Spleen (tissue), 11 donors: Measurements from ENCODE around the gene LNX1. TPM values are rescaled to one million over a fixed set of nuclear protein-coding genes. Genes with fewer than 3 reads are reported as not detected.

Experiments used
- DNase-seq: peaks from one replicate; pipeline ENCODE4 v3.0.0-alpha.2; 2020
- H3K27ac ChIP-seq, 8 donors: fragments of 200-600 bp; sonication (generic) in 7 of 8; 1 replicate in 4 of 8; 2 replicates in 4 of 8; pipeline versions ENCODE4 v1.5.0 to v1.8.0; 2016 to 2021; ENCODE audit warnings: inconsistent platforms in 4 of 8, mild to moderate bottlenecking in 4 of 8, moderate library complexity in 1 of 8
- H3K27me3 ChIP-seq, 7 donors: fragments of 200-600 bp; sonication (generic) in 6 of 7; replicated peaks in 1 of 7; 1 replicate in 4 of 7; 2 replicates in 3 of 7; pipeline versions ENCODE4 v1.5.0 to v1.8.0; 2016 to 2021; ENCODE audit warnings: inconsistent platforms in 3 of 7, mild to moderate bottlenecking in 1 of 7
- H3K36me3 ChIP-seq, 6 donors: fragments of 200-600 bp; sonication (generic) in 5 of 6; 1 replicate in 4 of 6; 2 replicates in 2 of 6; pipeline versions ENCODE4 v1.5.0 to v1.8.0; 2016 to 2021; ENCODE audit warnings: inconsistent platforms in 2 of 6
- H3K4me1 ChIP-seq, 6 donors: fragments of 200-600 bp; sonication (generic) in 5 of 6; 1 replicate in 3 of 6; 2 replicates in 3 of 6; pipeline versions ENCODE4 v1.5.0 to v1.8.0; 2016 to 2021; ENCODE audit warnings: inconsistent platforms in 3 of 6
- H3K4me3 ChIP-seq, 8 donors: fragments of 200-600 bp; sonication (generic) in 7 of 8; 1 replicate in 4 of 8; 2 replicates in 4 of 8; pipeline versions ENCODE4 v1.5.0 to v1.8.0; 2016 to 2021; ENCODE audit warnings: inconsistent platforms in 4 of 8, mild to moderate bottlenecking in 4 of 8, moderate library complexity in 2 of 8
- H3K9me3 ChIP-seq, 8 donors: fragments of 200-600 bp; sonication (generic) in 7 of 8; 1 replicate in 4 of 8; 2 replicates in 4 of 8; pipeline versions ENCODE4 v1.5.0 to v1.8.0; 2016 to 2021; ENCODE audit warnings: inconsistent platforms in 4 of 8
- POLR2A ChIP-seq, 3 donors: fragments of 450-650 bp; IDR thresholded peaks; one replicate each; pipeline ENCODE4 v1.5.1; 2017; ENCODE audit warnings: antibody characterized with exemption in 3 of 3, mild to moderate bottlenecking in 1 of 3
- POLR2AphosphoS5 ChIP-seq, 3 donors: sonication (generic); formaldehyde crosslinking; IDR thresholded peaks; one replicate each; pipeline ENCODE4 v1.5.1; 2017; ENCODE audit warnings: antibody characterized with exemption in 3 of 3
- WGBS, 5 donors: extraction: QIAGEN DNeasy Blood & Tissue Kit in 3 of 5; methylation state at CpG; one replicate each; pipeline versions ENCODE4 v1.1.5 to v1.1.7; 2013 to 2018; 5-methylcytosine and 5-hydroxymethylcytosine counted together
- intact Hi-C: fragments of 100-400 bp; cut with DNase I; formaldehyde crosslinking; loops from one replicate; pipeline ENCODE4 v1.15.0; 2023; ENCODE audit warnings: low total_unique reads
- polyA plus RNA-seq, 3 donors: library from polyadenylated mRNA; stranded (reverse); fragments of 200-250 nt; gene quantifications; one replicate each; pipeline ENCODE4 v1.2.1, GENCODE V29; 2013
- total RNA-seq, 7 donors: library from RNA; depleted of rRNA in 3 of 7; stranded (reverse); fragments of >200 nt in 3 of 7; fragmentation: NEBNext Ultra II Directional in 4 of 7; extraction: Animal tissue kit (Norgen Biotek cat#: 25700) in 4 of 7; gene quantifications; one replicate each; pipeline versions ENCODE4 v1.1.0 to v1.2.1, GENCODE V29; 2016 to 2021
- TF ChIP-seq, protein P1 (sequence below), 11 experiments: fragments of 200-600 bp in 7 of 11; fragments of 450-650 bp in 4 of 11; sonication (generic) in 4 of 11; IDR thresholded peaks in 8 of 11; conservative IDR thresholded peaks in 3 of 11; 1 replicate in 7 of 11; 2 replicates in 4 of 11; pipeline versions ENCODE4 v1.4.0 to v1.8.0; 2016 to 2021; ENCODE audit warnings: antibody characterized with exemption in 11 of 11, inconsistent platforms in 4 of 11, mild to moderate bottlenecking in 1 of 11
- donor health status: healthy with polysubstance abuse.
- donor health status: DM: no; HTN: no; CAD: no; lungs with moderate emphysema.
- donor health status: DM: no; HTN: no; CAD: no.
- donor health status: Bipolar disorder and iron deficiency.
- donor health status: healthy.
- donor health status: DM: no; HTN: no; CAD: no.
- donor health status: DM: yes; HTN: yes; CAD: no.

The LNX1 gene
- total and polyA plus RNA-seq, 10 donors: 0.08 to 0.20 (median 0.13) TPM; not detected in 5

DNA sequence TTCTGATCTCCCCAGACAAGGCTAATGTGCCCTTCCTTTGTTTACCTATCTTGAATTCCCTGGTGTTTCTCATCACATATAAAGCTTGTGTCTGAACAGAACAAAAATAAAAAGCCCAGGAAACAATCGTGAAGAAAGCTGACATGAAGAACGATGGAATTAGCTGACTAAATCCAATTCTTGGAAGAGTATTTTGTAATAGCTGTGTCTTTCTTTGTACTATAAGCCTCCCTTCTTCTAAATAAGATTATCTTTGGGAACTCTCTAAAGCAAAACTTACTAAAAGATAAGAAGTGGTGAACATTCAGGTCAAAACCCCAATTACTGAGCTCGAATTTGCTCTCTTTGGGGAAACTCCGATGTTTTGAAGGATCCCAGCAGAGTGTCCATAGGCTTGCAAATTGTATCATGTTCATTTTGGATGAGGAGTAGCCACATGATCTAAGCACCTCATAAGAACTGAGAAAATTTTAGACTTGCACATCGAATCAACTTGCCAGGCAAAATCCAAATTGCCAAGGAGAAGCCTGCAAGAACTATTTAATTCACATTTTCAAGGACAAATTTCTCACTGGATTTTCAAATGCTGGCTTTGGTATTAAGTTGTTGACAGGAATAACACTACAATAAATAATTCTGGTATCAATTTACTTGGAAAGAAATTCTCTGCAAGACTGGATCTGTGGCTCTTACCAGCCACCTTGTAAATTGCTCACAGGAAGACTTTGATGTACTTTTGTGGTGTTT lies 106.2 kb downstream of the LNX1 start:
- Histone ChIP-seq H3K27ac (no peak overlapping the region), H3K27me3 (peaks cover 0 to 6% (median 0%) of the 10 kb centered on the region in 7 donors), H3K36me3 (no peaks in the 10 kb centered on the region), H3K4me1 (no peaks in the 10 kb centered on the region), H3K9me3 (no peaks in the 10 kb centered on the region), H3K4me3 (no peak overlapping the region)
- whole genome bisulfite sequencing, 5 donors: 62 to 90% (median 75%) methylated on average over 5 of the region's 5 CpGs
- no peak for DNase-seq
- TF ChIP-seq POLR2A (IDR thresholded peaks at IDR 0.05) (no peak), POLR2AphosphoS5 (IDR thresholded peaks at IDR 0.05) (no peak)
- TF ChIP-seq, protein P1, sequence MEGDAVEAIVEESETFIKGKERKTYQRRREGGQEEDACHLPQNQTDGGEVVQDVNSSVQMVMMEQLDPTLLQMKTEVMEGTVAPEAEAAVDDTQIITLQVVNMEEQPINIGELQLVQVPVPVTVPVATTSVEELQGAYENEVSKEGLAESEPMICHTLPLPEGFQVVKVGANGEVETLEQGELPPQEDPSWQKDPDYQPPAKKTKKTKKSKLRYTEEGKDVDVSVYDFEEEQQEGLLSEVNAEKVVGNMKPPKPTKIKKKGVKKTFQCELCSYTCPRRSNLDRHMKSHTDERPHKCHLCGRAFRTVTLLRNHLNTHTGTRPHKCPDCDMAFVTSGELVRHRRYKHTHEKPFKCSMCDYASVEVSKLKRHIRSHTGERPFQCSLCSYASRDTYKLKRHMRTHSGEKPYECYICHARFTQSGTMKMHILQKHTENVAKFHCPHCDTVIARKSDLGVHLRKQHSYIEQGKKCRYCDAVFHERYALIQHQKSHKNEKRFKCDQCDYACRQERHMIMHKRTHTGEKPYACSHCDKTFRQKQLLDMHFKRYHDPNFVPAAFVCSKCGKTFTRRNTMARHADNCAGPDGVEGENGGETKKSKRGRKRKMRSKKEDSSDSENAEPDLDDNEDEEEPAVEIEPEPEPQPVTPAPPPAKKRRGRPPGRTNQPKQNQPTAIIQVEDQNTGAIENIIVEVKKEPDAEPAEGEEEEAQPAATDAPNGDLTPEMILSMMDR (IDR thresholded peaks at IDR 0.05 in 8 of 11, conservative IDR thresholded peaks at IDR 0.05 in 3 of 11): no peak
- intact Hi-C loops: no loop called here

DNA sequence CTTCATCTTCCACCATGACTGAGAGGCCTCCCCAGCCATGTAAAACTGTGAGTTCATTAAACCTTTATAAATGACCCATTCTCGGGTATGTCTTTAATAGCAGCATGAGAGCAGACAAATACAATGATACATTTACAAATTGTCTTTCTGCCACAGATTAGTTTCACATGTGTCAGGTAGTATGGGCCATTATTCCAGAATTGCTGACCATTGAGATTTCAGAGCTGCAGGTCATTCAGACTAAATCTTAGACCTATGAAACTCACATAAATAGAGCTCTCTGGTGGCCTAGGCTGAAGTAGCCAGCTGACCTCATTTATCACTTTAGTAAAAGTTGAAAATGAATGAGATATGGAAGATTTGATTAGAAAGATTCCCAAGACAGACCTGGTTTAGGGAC lies 108.0 kb downstream of the LNX1 start:
- 69 to 100% (median 92%) methylated on average over 1 of the region's 1 CpG for WGBS, 5 donors
- intact Hi-C loops: no loop called here
- no peak overlapping the region for H3K4me3 ChIP-seq
- no peaks in the 10 kb centered on the region for H3K4me1 ChIP-seq
- no peak overlapping the region for H3K27ac ChIP-seq
- no peaks in the 10 kb centered on the region for H3K9me3 ChIP-seq
- TF ChIP-seq, protein P1 (IDR thresholded peaks at IDR 0.05 in 8 of 11, conservative IDR thresholded peaks at IDR 0.05 in 3 of 11): no peak
- TF ChIP-seq POLR2AphosphoS5 (IDR thresholded peaks at IDR 0.05) (no peak), POLR2A (IDR thresholded peaks at IDR 0.05) (no peak)
- no peak for DNase-seq
- H3K36me3 ChIP-seq: no peaks in the 10 kb centered on the region
- H3K27me3 ChIP-seq: peaks cover 0 to 2% (median 0%) of the 10 kb centered on the region in 7 donors

- H3K36me3 ChIP-seq: no peaks in the 10 kb centered on the region
- no peaks in the 10 kb centered on the region for H3K9me3 ChIP-seq
- H3K27me3 ChIP-seq: no peaks in the 10 kb centered on the region
- 91 to 95% (median 94%) methylated on average over 8 of the region's 8 CpGs for WGBS, 5 donors
- DNase-seq: no peak
- TF ChIP-seq POLR2A (IDR thresholded peaks at IDR 0.05) (no peak), POLR2AphosphoS5 (IDR thresholded peaks at IDR 0.05) (no peak)
- TF ChIP-seq, protein P1 (IDR thresholded peaks at IDR 0.05 in 8 of 11, conservative IDR thresholded peaks at IDR 0.05 in 3 of 11): no peak
- intact Hi-C loops: no loop called here
- no peak overlapping the region for H3K27ac ChIP-seq
- no peak overlapping the region for H3K4me3 ChIP-seq
- no peaks in the 10 kb centered on the region for H3K4me1 ChIP-seq
Observed at GRCh38 chr4:53481586-53481985, 109.7 kb downstream of the LNX1 start.

- Histone ChIP-seq H3K9me3 (no peaks in the 10 kb centered on the region), H3K27ac (no peak overlapping the region), H3K27me3 (no peaks in the 10 kb centered on the region), H3K4me1 (no peaks in the 10 kb centered on the region), H3K36me3 (no peaks in the 10 kb centered on the region), H3K4me3 (no peak overlapping the region)
- TF ChIP-seq, protein P1 (IDR thresholded peaks at IDR 0.05 in 8 of 11, conservative IDR thresholded peaks at IDR 0.05 in 3 of 11): no peak
- TF ChIP-seq POLR2A (IDR thresholded peaks at IDR 0.05): no peak
- no peak for TF ChIP-seq POLR2AphosphoS5 (IDR thresholded peaks at IDR 0.05)
- intact Hi-C loops: no loop called here
- no peak for DNase-seq
- 82 to 94% (median 86%) methylated on average over 2 of the region's 2 CpGs for WGBS, 5 donors
Observed at GRCh38 chr4:53480909-53481308, 110.4 kb downstream of the LNX1 start.
